Prostate gland (tissue), 2 donors: ENCODE results near the gene HTR2A.

Experiments
- POLR2AphosphoS5 ChIP-seq: sonication (generic); formaldehyde crosslinking; IDR thresholded peaks from one replicate; pipeline ENCODE4 v1.6.1; 2017; ENCODE audit warnings: antibody characterized with exemption
- TF ChIP-seq, protein P1 (sequence below), 4 experiments: fragments of 200-600 bp in 2 of 4; fragments of 450-650 bp in 2 of 4; sonication (generic) in 2 of 4; IDR thresholded peaks; 1 replicate in 3 of 4; 2 replicates in 1 of 4; pipeline ENCODE4 v1.5.1; 2016 to 2019; ENCODE audit warnings: antibody characterized with exemption in 4 of 4, mild to moderate bottlenecking in 2 of 4, moderate library complexity in 2 of 4

DNA sequence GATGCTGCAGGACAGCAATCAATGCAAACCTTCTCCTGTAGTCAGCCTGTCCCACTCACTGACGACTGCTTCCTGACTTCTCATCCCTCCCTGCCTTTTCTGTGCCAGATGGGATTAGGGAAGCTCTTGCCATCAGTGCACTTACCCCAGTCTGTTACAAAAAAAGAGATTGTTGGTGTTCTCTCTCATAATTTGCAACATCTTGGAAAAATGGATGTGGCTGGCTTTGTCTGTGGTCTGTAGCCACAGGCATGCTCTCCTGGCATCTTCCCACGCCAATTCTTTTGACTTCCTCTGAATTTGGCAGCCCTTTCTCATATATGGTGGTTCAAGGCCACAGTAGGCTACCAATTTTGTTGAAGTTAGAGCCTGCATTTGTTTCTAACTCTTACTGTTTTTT lies 11.6 kb upstream of the HTR2A start:
- TF ChIP-seq, protein P1, sequence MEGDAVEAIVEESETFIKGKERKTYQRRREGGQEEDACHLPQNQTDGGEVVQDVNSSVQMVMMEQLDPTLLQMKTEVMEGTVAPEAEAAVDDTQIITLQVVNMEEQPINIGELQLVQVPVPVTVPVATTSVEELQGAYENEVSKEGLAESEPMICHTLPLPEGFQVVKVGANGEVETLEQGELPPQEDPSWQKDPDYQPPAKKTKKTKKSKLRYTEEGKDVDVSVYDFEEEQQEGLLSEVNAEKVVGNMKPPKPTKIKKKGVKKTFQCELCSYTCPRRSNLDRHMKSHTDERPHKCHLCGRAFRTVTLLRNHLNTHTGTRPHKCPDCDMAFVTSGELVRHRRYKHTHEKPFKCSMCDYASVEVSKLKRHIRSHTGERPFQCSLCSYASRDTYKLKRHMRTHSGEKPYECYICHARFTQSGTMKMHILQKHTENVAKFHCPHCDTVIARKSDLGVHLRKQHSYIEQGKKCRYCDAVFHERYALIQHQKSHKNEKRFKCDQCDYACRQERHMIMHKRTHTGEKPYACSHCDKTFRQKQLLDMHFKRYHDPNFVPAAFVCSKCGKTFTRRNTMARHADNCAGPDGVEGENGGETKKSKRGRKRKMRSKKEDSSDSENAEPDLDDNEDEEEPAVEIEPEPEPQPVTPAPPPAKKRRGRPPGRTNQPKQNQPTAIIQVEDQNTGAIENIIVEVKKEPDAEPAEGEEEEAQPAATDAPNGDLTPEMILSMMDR (IDR thresholded peaks at IDR 0.05): no peak
- TF ChIP-seq POLR2AphosphoS5: no peak
